BJ (cell line): ENCODE measurements around the gene PPP1R3A. TPM values are rescaled to one million over a fixed set of nuclear protein-coding genes. Genes with fewer than 3 reads are reported as not detected.

ENCODE experiments used
- CTCF ChIA-PET: fragments of 350-600 bp; formaldehyde crosslinking; extraction: SDS; loops from one replicate; lab custom pipeline; 2021; ENCODE audit warnings: antibody characterized with exemption, inconsistent platforms; lab: Yijun Ruan, JAX
- POLR2A ChIA-PET: fragments of 300-600 bp; sonication (Branson Sonifier 250); formaldehyde crosslinking; extraction: SDS; loops from one replicate; lab custom pipeline; 2021; ENCODE audit warnings: antibody characterized with exemption; lab: Charles Lee
- DNase-seq: peaks from one replicate; pipeline ENCODE4 v3.0.0-alpha.2; 2011; ENCODE audit warnings: low read depth
- H3K27me3 ChIP-seq: 2 replicates; pipeline ENCODE4 v1.6.0; 2011; ENCODE audit warnings: low read length; ENCODE audit not compliant: control insufficient read depth, insufficient read depth
- H3K36me3 ChIP-seq: 2 replicates; pipeline ENCODE4 v1.5.1; 2011; ENCODE audit warnings: low read length; ENCODE audit not compliant: control insufficient read depth, insufficient read depth
- H3K4me3 ChIP-seq: 2 replicates; pipeline ENCODE4 v1.5.1; 2011; ENCODE audit warnings: low read depth, mild to moderate bottlenecking, control low read depth, low read length
- polyA minus RNA-seq: library from RNA; depleted of rRNA, polyadenylated mRNA; stranded (reverse); fragments of >200 nt; gene quantifications from 2 replicates; pipeline ENCODE4 v1.2.3, GENCODE V29; 2011; rRNA and poly(A)+ RNA removed
- polyA plus RNA-seq: library from polyadenylated mRNA; depleted of rRNA; stranded (reverse); fragments of >200 nt; gene quantifications from 2 replicates; pipeline ENCODE4 v1.2.3, GENCODE V29; 2011; rRNA removed
- TF ChIP-seq, protein P1 (sequence below): IDR thresholded peaks from 2 replicates; pipeline ENCODE4 v1.5.1; 2011; ENCODE audit warnings: low read depth, mild to moderate bottlenecking, control low read depth, inconsistent platforms, low read length, moderate library complexity; ENCODE audit not compliant: insufficient read depth

The PPP1R3A gene, protein sequence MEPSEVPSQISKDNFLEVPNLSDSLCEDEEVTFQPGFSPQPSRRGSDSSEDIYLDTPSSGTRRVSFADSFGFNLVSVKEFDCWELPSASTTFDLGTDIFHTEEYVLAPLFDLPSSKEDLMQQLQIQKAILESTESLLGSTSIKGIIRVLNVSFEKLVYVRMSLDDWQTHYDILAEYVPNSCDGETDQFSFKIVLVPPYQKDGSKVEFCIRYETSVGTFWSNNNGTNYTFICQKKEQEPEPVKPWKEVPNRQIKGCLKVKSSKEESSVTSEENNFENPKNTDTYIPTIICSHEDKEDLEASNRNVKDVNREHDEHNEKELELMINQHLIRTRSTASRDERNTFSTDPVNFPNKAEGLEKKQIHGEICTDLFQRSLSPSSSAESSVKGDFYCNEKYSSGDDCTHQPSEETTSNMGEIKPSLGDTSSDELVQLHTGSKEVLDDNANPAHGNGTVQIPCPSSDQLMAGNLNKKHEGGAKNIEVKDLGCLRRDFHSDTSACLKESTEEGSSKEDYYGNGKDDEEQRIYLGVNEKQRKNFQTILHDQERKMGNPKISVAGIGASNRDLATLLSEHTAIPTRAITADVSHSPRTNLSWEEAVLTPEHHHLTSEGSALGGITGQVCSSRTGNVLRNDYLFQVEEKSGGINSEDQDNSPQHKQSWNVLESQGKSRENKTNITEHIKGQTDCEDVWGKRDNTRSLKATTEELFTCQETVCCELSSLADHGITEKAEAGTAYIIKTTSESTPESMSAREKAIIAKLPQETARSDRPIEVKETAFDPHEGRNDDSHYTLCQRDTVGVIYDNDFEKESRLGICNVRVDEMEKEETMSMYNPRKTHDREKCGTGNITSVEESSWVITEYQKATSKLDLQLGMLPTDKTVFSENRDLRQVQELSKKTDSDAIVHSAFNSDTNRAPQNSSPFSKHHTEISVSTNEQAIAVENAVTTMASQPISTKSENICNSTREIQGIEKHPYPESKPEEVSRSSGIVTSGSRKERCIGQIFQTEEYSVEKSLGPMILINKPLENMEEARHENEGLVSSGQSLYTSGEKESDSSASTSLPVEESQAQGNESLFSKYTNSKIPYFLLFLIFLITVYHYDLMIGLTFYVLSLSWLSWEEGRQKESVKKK
- not detected in 2 replicates for polyA plus RNA-seq
- polyA minus RNA-seq: not detected in 2 replicates

DNA sequence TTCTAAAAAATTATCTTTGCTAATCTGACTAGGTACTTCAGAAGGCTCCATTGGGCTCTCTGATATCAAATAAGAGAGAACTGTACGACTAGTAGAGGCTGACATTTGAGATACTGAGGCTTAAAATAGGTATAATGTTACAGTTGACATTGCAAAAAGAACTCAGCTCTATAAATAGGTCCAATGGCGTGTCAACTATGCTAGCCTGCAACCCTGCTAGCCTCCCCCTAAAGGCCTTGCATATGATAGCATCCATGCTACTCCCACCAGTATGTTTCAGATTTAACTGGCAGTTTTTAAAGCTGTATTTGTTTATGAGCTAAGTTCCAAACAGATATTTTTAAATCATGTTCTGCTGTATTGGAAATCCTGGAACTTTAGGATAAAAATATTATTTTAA lies at the start of gene PPP1R3A:
TSS of gene PPP1R3A (minus strand) at position 64 of the 400 bp plus-strand sequence. CDS start at position 51, 13 bp downstream.
- ChIA-PET POLR2A (no interaction called here), CTCF (no interaction called here)
- Histone ChIP-seq H3K36me3 (no peaks in the 10 kb centered on the region), H3K4me3 (no peak within 1 kb of the TSS), H3K27me3 (no peaks in the 10 kb centered on the region)
- no peak for DNase-seq
- TF ChIP-seq, protein P1, sequence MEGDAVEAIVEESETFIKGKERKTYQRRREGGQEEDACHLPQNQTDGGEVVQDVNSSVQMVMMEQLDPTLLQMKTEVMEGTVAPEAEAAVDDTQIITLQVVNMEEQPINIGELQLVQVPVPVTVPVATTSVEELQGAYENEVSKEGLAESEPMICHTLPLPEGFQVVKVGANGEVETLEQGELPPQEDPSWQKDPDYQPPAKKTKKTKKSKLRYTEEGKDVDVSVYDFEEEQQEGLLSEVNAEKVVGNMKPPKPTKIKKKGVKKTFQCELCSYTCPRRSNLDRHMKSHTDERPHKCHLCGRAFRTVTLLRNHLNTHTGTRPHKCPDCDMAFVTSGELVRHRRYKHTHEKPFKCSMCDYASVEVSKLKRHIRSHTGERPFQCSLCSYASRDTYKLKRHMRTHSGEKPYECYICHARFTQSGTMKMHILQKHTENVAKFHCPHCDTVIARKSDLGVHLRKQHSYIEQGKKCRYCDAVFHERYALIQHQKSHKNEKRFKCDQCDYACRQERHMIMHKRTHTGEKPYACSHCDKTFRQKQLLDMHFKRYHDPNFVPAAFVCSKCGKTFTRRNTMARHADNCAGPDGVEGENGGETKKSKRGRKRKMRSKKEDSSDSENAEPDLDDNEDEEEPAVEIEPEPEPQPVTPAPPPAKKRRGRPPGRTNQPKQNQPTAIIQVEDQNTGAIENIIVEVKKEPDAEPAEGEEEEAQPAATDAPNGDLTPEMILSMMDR: no peak

DNA sequence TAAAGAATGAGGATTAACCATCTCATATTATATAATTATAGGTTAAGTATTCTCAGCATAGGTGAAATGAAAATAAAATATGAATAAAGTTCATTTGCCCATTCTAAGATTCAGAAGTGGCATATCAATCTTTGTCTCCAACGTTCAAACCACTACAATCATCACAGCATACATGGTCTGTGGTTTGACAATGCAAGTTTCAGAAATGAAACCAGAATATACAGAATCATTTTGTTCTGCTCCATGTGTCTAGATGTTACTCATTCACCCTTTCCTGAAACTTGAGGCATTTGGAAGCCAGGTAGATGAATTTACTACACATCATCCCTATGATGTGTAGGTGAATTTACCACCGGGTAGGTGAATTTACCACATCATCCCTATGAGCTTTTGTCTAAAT lies 44.5 kb upstream of the PPP1R3A start:
- ChIA-PET POLR2A (no interaction called here), CTCF (no interaction called here)
- no peaks in the 10 kb centered on the region for H3K27me3 ChIP-seq
- no peak for DNase-seq
- TF ChIP-seq, protein P1: no peak
- no peaks in the 10 kb centered on the region for H3K36me3 ChIP-seq
- H3K4me3 ChIP-seq: no peak overlapping the region

DNA sequence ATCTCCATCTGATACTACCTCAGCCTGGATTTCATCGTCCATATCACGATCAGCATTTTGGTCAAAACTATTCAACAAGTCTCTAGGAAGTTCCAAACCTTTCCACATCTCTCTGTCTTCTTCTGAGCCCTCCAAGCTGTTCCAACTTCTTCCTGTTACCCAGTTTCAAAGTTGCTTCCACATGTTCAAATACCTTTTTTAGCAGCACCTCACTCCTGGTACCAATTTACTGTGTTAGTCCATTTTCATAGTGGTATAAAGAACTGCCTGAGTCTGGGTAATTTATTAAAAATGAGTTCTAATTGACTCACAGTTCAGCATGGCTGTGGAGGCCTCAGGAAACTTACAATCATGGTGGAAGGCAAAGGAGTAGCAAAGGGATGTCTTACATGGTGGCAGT lies 41.1 kb upstream of the PPP1R3A start:
- no peak for DNase-seq
- Histone ChIP-seq H3K27me3 (no peaks in the 10 kb centered on the region), H3K4me3 (no peak overlapping the region), H3K36me3 (no peaks in the 10 kb centered on the region)
- TF ChIP-seq, protein P1: no peak
- ChIA-PET POLR2A (no interaction called here), CTCF (no interaction called here)

DNA sequence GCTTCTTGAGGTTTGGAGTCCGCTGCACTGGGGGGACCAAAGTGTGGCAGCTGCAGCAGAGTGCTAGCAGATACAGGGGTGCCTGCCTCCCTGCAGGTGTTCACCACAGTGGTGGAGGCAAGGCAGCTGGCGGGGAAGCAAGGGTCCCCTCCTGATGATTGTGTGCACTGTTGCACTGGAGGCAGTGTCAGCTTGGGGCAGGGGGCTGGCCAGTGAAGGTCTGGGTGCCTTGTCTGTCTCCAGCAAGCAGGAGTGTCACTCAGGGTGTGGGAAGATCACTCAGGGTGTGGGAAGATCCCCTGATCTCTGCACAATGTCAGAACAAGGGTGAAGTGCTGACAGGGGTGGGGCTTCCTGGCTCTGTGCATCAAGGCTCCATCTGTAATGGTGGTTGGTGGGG lies 36.3 kb upstream of the PPP1R3A start:
- no peak overlapping the region for H3K4me3 ChIP-seq
- CTCF ChIA-PET: no interaction called here
- H3K27me3 ChIP-seq: no peaks in the 10 kb centered on the region
- POLR2A ChIA-PET: no interaction called here
- H3K36me3 ChIP-seq: no peaks in the 10 kb centered on the region
- TF ChIP-seq, protein P1: no peak
- no peak for DNase-seq
